D721Med (cell line): ENCODE data around the gene GP9.

Source experiments
- DNase-seq: peaks from one replicate; pipeline ENCODE4 v3.0.0; 2011; ENCODE audit warnings: low spot score; ENCODE audit not compliant: insufficient read length
- FAIRE-seq: peaks from 2 replicates; lab custom pipeline; 2011; peaks lifted over from hg19 to GRCh38; lab: Jason Lieb, UNC
- CTCF ChIP-seq: IDR thresholded peaks from 2 replicates; pipeline ENCODE4 v1.5.1; 2012; ENCODE audit warnings: mild to moderate bottlenecking, control low read depth; ENCODE audit not compliant: insufficient read depth; ENCODE audit errors: missing control alignments

GP9 gene

DNA sequence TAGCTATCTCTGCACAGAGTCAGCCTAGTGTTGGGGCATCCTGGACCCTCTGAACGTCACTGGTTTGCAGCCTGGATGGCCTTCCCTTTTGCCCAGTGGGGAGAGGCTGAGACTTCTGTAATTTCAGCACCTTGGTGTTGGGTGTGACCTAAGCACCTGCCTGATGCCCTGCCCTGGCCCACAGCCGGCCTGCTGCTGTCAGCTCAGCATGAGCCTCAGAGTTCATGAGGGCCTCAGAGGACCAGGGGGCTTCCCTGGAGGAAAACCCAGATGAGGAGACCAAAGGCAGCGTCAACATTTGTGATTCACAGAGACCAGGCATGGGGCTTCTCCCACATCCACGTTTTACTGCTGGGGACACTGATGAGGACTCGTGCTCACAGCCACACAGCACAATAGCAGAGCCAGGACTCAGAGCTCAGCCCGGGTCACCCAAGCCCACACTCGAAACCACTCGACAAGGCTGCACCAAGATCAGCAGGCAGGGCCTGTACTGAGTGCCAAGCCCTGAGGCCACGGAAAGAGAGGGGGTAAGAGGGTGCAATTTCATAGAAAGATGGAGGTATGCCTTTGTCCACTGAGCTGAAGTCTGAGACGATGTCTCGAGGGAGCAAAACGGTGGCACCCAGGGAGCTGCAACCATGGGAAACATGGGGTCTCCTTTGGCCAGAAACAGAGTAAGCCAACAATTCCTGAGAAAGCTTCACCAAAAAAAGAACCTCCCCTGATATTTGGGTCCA lies 9.9 kb upstream of the GP9 start:
- no peak for DNase-seq
- TF ChIP-seq CTCF: no peak
- FAIRE-seq: no peak

DNA sequence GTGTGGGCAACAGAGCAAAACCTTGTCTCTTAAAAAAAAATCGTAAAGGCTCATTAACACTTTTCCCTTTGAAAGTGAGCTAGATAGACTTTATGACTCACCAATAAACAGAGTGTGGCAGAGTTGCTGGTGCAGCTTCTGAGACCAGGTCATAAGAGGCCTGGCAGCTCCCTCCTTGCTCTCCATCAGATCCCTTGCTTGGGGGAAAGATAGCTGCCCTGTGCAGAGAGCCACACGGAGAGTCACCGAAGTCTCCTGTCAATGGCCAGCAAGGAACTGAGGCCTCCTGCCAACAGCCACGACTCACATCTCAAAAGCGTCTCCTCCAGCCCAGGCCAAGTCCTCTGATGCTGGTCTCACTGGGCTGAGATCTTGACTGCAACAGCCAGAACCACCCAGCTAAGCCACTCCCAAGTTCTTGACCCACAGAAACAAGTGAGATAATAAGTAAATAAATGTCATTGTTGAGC lies 8.7 kb upstream of the GP9 start:
- no peak for FAIRE-seq
- TF ChIP-seq CTCF: no peak
- DNase-seq: no peak

GRCh38 chr3:129052675-129053074 lies 7.9 kb upstream of the GP9 start:
- FAIRE-seq: no peak
- no peak for TF ChIP-seq CTCF
- no peak for DNase-seq

DNA sequence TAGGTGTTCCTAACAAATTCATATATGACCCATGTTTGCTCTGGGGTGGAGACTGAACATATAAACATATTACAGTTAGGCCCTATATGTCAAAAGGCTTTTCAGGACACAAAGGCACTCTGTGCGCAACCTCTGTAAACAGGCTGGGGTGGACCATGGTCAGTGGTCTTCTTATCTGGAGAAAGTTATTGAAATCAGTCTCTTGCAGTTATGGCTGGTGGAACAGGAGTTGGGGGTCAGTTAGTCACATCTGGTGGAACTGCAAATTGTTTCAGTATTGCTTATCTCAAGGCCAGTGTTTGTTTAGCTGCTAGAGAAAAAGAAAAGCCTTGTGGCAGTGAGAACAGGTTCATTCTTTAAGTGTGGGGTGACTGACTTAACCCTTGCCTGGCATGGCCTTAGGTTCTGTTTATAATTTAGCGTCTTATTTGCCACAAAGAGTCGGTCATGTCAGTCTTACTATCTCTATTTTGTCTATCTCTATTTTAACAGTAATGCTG lies 5.9 kb upstream of the GP9 start:
- FAIRE-seq (no peak), DNase-seq (no peak)
- TF ChIP-seq CTCF: no peak

GRCh38 chr3:129056451-129057173 lies 4.0 kb upstream of the GP9 start:
- FAIRE-seq (no peak), DNase-seq (no peak)
- no peak for TF ChIP-seq CTCF

- no peak for TF ChIP-seq CTCF
- DNase-seq: no peak
- no peak for FAIRE-seq
These were observed 3.3 kb upstream of the GP9 start for GRCh38 chr3:129057249-129057648.
